Esophagus squamous epithelium (tissue), 4 donors: ENCODE data around the gene PAK4.

Experiments used
- CTCF ChIP-seq, 6 experiments: fragments of 450-650 bp in 4 of 6; fragments of 200-600 bp in 2 of 6; sonication (generic) in 2 of 6; IDR thresholded peaks; one replicate each; pipeline ENCODE4 v1.5.1; 2016 to 2019; ENCODE audit warnings: antibody characterized with exemption in 6 of 6, mild to moderate bottlenecking in 4 of 6, moderate library complexity in 4 of 6
- POLR2A ChIP-seq, 4 donors: fragments of 450-650 bp; IDR thresholded peaks; one replicate each; pipeline ENCODE4 v1.6.1; 2017; ENCODE audit warnings: antibody characterized with exemption in 4 of 4, mild to moderate bottlenecking in 4 of 4, moderate library complexity in 3 of 4

- no peak for TF ChIP-seq CTCF (IDR thresholded peaks at IDR 0.05)
- TF ChIP-seq POLR2A (IDR thresholded peaks at IDR 0.05) = no peak
Observed at GRCh38 chr19:39190768-39191167, 65.2 kb downstream of the PAK4 start.
